Loucy (cell line): ENCODE measurements around the gene NELFB.

ENCODE experiments used
- H2AFZ ChIP-seq: fragments of 200-600 bp; sonication (generic); 2 replicates; pipeline ENCODE4 v1.6.0; 2016; ENCODE audit warnings: antibody characterized with exemption, mild to moderate bottlenecking, low read length, moderate library complexity
- H3F3A ChIP-seq: fragments of 200-600 bp; 2 replicates; pipeline ENCODE4 v1.6.0; 2016; ENCODE audit warnings: antibody characterized with exemption, low read depth, mild to moderate bottlenecking
- H3K27me3 ChIP-seq: fragments of 200-600 bp; sonication (generic); 2 replicates; pipeline ENCODE4 v1.6.1; 2014; ENCODE audit warnings: low read length, mild to moderate bottlenecking; ENCODE audit not compliant: insufficient read depth, poor library complexity, severe bottlenecking
- H3K36me3 ChIP-seq: fragments of 200-600 bp; sonication (generic); 2 replicates; pipeline ENCODE4 v1.6.1; 2016; ENCODE audit warnings: low read length; ENCODE audit not compliant: insufficient read depth
- H3K4me1 ChIP-seq: fragments of 200-600 bp; sonication (generic); 2 replicates; pipeline ENCODE4 v1.5.1; 2014; ENCODE audit warnings: low read length, mild to moderate bottlenecking; ENCODE audit not compliant: insufficient read depth, poor library complexity, severe bottlenecking
- H3K4me2 ChIP-seq: fragments of 200-600 bp; sonication (generic); 2 replicates; pipeline ENCODE4 v1.6.0; 2014; ENCODE audit warnings: antibody characterized with exemption, low read length, low read depth, mild to moderate bottlenecking; ENCODE audit not compliant: poor library complexity, severe bottlenecking
- H3K4me3 ChIP-seq: fragments of 200-600 bp; sonication (generic); 2 replicates; pipeline ENCODE4 v1.5.1; 2014; ENCODE audit warnings: low read length, mild to moderate bottlenecking, mixed read lengths; ENCODE audit not compliant: poor library complexity, severe bottlenecking
- H3K79me2 ChIP-seq: fragments of 200-600 bp; sonication (generic); 2 replicates; pipeline ENCODE4 v1.6.1; 2014; ENCODE audit warnings: low read length; ENCODE audit not compliant: insufficient read depth
- H3K9ac ChIP-seq: fragments of 200-600 bp; sonication (generic); 2 replicates; pipeline ENCODE4 v1.6.0; 2014; ENCODE audit warnings: mild to moderate bottlenecking, low read depth, low read length, moderate library complexity; ENCODE audit not compliant: poor library complexity, severe bottlenecking
- H3K9me2 ChIP-seq: fragments of 200-600 bp; sonication (generic); replicated peaks from 2 replicates; pipeline ENCODE4 v1.6.1; 2016; ENCODE audit warnings: low read depth, low read length, mixed read lengths
- H3K9me3 ChIP-seq: fragments of 200-600 bp; sonication (generic); 2 replicates; pipeline ENCODE4 v1.6.1; 2014; ENCODE audit warnings: mild to moderate bottlenecking, antibody characterized with exemption, low read length, low read depth; ENCODE audit not compliant: insufficient read depth
- H4K20me1 ChIP-seq: fragments of 200-600 bp; sonication (generic); 2 replicates; pipeline ENCODE4 v1.6.0; 2014; ENCODE audit warnings: antibody characterized with exemption, low read length, mild to moderate bottlenecking; ENCODE audit not compliant: insufficient read depth, poor library complexity, severe bottlenecking
- CTCF ChIP-seq: fragments of 200-600 bp; sonication (generic); conservative IDR thresholded peaks from 2 replicates; pipeline ENCODE4 v1.5.1; 2014; ENCODE audit warnings: mild to moderate bottlenecking, antibody characterized with exemption, low read length
- EZH2phosphoT487 ChIP-seq: fragments of 200-600 bp; IDR thresholded peaks from 2 replicates; pipeline ENCODE4 v1.6.1; 2018; ENCODE audit warnings: antibody characterized with exemption, mild to moderate bottlenecking, moderate library complexity, borderline replicate concordance

NELFB gene

GRCh38 chr9:137266585-137267453 is 11.7 kb downstream of the NELFB start:
- Histone ChIP-seq H3K27me3 (no peaks in the 10 kb centered on the region), H3K9ac (no peak overlapping the region), H4K20me1 (peaks cover 3% of the 10 kb centered on the region), H3F3A (no peaks in the 10 kb centered on the region), H3K4me3 (no peak overlapping the region), H3K9me2 (no peaks in the 10 kb centered on the region), H3K36me3 (peaks cover 4% of the 10 kb centered on the region; the same call in 1 of the 2 replicates), H3K79me2 (no peaks in the 10 kb centered on the region), H3K4me1 (peaks cover 9% of the 10 kb centered on the region), H3K9me3 (no peaks in the 10 kb centered on the region), H3K4me2 (no peak overlapping the region), H2AFZ (no peak overlapping the region)
- TF ChIP-seq CTCF (no peak), EZH2phosphoT487 (no peak)

DNA sequence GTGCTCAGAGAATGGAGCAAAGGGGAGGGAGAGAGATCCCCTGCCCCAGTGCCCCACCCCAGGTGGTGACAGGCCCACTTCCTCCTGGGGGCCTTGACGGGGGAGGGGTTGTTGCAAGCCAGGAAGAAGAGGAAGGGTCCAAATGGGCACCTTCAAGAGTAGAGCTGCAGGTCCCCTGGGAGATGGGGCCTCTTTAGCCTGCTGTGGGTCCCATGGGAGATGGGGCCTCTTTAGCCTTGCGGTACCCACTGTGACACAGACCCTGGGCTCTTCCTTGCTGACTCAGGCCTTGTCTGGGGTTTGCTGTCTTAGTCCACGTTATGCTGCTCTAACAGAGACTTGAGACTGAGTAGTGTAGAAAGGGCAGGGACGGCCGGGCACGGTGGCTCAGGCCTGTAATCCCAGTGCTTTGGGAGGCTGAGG is 12.8 kb downstream of the NELFB start:
- Histone ChIP-seq H3K79me2 (no peaks in the 10 kb centered on the region), H3K4me3 (no peak overlapping the region), H3K4me1 (peaks cover 9% of the 10 kb centered on the region), H3K9me3 (no peaks in the 10 kb centered on the region), H3K27me3 (no peaks in the 10 kb centered on the region), H3K4me2 (no peak overlapping the region), H3F3A (no peaks in the 10 kb centered on the region), H2AFZ (no peak overlapping the region), H3K9ac (no peak overlapping the region), H4K20me1 (peaks cover 3% of the 10 kb centered on the region), H3K9me2 (no peaks in the 10 kb centered on the region), H3K36me3 (peaks cover 4% of the 10 kb centered on the region; the same call in 1 of the 2 replicates)
- TF ChIP-seq EZH2phosphoT487 (no peak), CTCF (no peak)

DNA sequence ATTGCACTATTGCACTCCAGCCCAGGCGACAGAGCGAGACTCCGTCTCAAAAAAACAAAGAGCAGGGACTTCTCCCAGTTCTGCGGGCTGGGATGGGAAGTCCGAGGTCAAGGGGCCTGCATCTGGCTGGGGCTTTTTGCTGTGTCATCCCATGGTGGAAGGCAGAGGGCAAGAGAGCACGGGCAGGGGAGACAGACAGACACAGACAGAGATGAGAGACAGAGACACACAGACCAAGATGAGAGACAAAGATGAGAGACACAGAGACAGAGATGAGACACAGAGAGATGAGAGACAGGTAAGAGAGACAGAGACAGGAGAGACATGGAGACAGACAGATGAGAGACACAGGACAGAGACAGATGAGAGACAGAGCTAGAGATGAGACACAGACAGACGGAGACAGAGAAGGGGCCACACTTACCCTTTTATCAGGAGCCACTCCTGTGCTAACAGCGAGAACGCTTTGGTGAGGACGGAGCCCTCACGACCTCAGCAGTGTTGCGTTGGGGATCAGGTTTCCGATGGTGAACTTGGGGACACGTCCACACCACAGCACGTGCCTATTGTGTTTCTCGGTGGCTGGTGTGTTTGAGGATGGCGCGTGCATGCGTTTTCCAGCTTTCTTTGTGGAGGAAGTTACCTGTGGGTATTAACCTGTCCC is 13.5 kb downstream of the NELFB start:
- Histone ChIP-seq H3K36me3 (peaks cover 4% of the 10 kb centered on the region; the same call in 1 of the 2 replicates), H3K79me2 (no peaks in the 10 kb centered on the region), H3F3A (no peaks in the 10 kb centered on the region), H2AFZ (no peak overlapping the region), H3K4me1 (peaks cover 9% of the 10 kb centered on the region), H3K4me2 (no peak overlapping the region), H3K9me2 (no peaks in the 10 kb centered on the region), H3K27me3 (no peaks in the 10 kb centered on the region), H3K4me3 (no peak overlapping the region), H4K20me1 (peaks cover 3% of the 10 kb centered on the region), H3K9me3 (no peaks in the 10 kb centered on the region), H3K9ac (no peak overlapping the region)
- no peak for TF ChIP-seq EZH2phosphoT487
- TF ChIP-seq CTCF = no peak
